ENCODE data around the gene SYT8.

GRCh38 chr11:1825039-1825740, 9.6 kb upstream of the SYT8 start:
- TF ChIP-seq CTCF (conservative IDR thresholded peaks at IDR 0.05; ENCODE audit: low read depth, low read length) (0 out of 2 replicates have a peak, but pooled peaks have one; percentile 15), EZH2phosphoT487 (IDR thresholded peaks at IDR 0.05; ENCODE audit: borderline replicate concordance, low read length) (no peak), EZH2 (IDR thresholded peaks at IDR 0.05; ENCODE audit: low read length, unreplicated experiment) (no peak)

Measured in PC-3 (cell line).